ENCODE results near the gene NRXN3. TPM values are rescaled to one million over a fixed set of nuclear protein-coding genes. Genes with fewer than 3 reads are reported as not detected.

Gene NRXN3
- total RNA-seq, 1 experiment from 2014 or later, result not detected

DNA sequence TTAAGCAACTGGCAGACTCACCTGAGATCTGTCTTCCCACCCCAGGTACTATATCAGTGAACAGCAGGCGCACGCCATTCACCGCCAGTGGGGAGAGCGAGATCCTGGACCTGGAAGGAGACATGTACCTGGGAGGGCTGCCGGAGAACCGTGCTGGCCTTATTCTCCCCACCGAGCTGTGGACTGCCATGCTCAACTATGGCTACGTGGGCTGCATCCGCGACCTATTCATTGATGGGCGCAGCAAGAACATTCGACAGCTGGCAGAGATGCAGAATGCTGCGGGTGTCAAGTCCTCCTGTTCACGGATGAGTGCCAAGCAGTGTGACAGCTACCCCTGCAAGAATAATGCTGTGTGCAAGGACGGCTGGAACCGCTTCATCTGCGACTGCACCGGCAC lies 544.5 kb downstream of the NRXN3 start:
- Histone ChIP-seq H3K9me3 (ENCODE audit: insufficient read depth, low read depth) (no peaks in the 10 kb centered on the region), H3K36me3 (ENCODE audit: low read depth) (no peaks in the 10 kb centered on the region), H3K4me2 (no peak overlapping the region), H4K20me1 (ENCODE audit: insufficient read depth) (no peaks in the 10 kb centered on the region), H2AFZ (no peak overlapping the region), H3F3A (ENCODE audit: insufficient read depth, low read depth) (no peaks in the 10 kb centered on the region), H3K4me1 (replicated peaks; ENCODE audit: insufficient read depth) (no peaks in the 10 kb centered on the region), H3K27ac (no peak overlapping the region), H3K9me2 (ENCODE audit: insufficient read depth) (no peaks in the 10 kb centered on the region), H3K4me3 (no peak overlapping the region), H3K79me2 (ENCODE audit: low read depth) (no peaks in the 10 kb centered on the region), H3K27me3 (ENCODE audit: insufficient read depth, low read depth) (no peaks in the 10 kb centered on the region)
- TF ChIP-seq EZH2 (IDR thresholded peaks at IDR 0.05; ENCODE audit: low read depth), result no peak
- TF ChIP-seq, protein P1, sequence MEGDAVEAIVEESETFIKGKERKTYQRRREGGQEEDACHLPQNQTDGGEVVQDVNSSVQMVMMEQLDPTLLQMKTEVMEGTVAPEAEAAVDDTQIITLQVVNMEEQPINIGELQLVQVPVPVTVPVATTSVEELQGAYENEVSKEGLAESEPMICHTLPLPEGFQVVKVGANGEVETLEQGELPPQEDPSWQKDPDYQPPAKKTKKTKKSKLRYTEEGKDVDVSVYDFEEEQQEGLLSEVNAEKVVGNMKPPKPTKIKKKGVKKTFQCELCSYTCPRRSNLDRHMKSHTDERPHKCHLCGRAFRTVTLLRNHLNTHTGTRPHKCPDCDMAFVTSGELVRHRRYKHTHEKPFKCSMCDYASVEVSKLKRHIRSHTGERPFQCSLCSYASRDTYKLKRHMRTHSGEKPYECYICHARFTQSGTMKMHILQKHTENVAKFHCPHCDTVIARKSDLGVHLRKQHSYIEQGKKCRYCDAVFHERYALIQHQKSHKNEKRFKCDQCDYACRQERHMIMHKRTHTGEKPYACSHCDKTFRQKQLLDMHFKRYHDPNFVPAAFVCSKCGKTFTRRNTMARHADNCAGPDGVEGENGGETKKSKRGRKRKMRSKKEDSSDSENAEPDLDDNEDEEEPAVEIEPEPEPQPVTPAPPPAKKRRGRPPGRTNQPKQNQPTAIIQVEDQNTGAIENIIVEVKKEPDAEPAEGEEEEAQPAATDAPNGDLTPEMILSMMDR (conservative IDR thresholded peaks at IDR 0.05), result no peak
- no TSS peak for BruUV-seq (replicated peaks)
- ChIA-PET POLR2A (ENCODE audit: unreplicated experiment) (no interaction called here), CTCF (no interaction called here)
- intact Hi-C loops (cut with micrococcal nuclease; ENCODE audit: unreplicated experiment), result no loop called here
- DNase-seq, result no peak

DNA sequence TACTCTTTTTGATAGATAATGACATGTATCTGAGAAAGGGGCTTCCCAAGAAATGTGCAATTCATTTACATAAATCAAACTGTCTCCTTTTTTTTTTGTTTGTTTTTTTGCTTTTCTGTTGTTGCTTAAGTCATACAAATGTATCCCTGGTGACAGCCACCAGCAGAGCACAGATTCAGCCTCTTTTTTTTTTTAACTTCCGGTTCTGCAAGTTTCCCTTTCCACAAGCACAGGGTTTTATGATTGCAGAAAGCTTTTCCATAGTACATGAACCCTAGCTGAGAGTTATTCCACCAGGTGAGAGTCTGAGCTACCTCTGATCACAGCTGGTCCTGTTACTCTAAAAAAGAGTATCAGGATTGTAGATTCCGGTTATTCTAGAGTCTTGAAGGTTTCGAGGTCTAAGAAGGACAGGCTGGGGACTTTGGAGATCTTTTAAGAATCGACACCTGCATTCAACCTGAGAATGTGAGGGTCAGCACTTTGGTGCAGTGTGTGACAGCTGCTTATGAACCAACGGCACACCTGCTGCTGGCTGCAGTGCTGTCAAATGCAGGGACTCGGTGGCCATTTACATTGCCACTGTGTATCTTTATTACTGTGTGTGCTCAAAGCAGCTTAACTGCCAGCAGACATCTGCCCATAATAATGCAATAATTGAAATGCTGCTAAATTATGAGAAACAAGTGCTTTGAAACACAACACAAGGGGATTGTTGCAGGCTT lies 551.7 kb downstream of the NRXN3 start:
- H3K27me3 ChIP-seq (ENCODE audit: insufficient read depth, low read depth), result no peaks in the 10 kb centered on the region
- H3K4me3 ChIP-seq, result no peak overlapping the region
- no TSS peak for BruUV-seq (replicated peaks)
- no peaks in the 10 kb centered on the region for H3K79me2 ChIP-seq (ENCODE audit: low read depth)
- no peak for DNase-seq
- no peak for TF ChIP-seq EZH2 (IDR thresholded peaks at IDR 0.05; ENCODE audit: low read depth)
- TF ChIP-seq, protein P1 (conservative IDR thresholded peaks at IDR 0.05), result no peak
- H2AFZ ChIP-seq, result no peak overlapping the region
- H4K20me1 ChIP-seq (ENCODE audit: insufficient read depth), result no peaks in the 10 kb centered on the region
- H3K9me2 ChIP-seq (ENCODE audit: insufficient read depth), result no peaks in the 10 kb centered on the region
- ChIA-PET CTCF (no interaction called here), POLR2A (ENCODE audit: unreplicated experiment) (no interaction called here)
- intact Hi-C loops (cut with micrococcal nuclease; ENCODE audit: unreplicated experiment), result no loop called here
- no peaks in the 10 kb centered on the region for H3F3A ChIP-seq (ENCODE audit: insufficient read depth, low read depth)
- no peak overlapping the region for H3K4me2 ChIP-seq
- H3K9me3 ChIP-seq (ENCODE audit: insufficient read depth, low read depth), result no peaks in the 10 kb centered on the region
- H3K36me3 ChIP-seq (ENCODE audit: low read depth), result no peaks in the 10 kb centered on the region
- no peaks in the 10 kb centered on the region for H3K4me1 ChIP-seq (replicated peaks; ENCODE audit: insufficient read depth)
- H3K27ac ChIP-seq, result no peak overlapping the region

DNA sequence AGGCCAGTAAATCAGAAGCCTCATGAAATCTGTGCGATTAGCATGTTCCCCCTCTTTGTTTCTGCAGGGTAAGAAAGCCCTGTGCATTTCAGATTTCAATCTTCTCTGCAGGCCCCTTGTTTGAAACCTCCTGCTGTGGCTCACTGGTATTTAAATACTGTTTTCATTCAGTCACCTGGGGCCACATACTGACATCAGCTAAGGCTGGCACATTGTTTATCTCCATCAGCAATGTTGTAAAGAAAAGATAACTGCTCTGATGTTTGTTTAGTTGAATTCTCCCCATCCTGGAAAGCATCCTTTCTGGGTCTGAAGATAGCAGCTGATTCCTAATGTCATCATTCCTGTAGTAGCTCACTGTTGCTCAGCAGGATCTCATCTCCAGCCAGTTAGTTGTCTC lies 554.9 kb downstream of the NRXN3 start:
- POLR2A ChIA-PET (ENCODE audit: unreplicated experiment), result no interaction called here
- DNase-seq, result no peak
- CTCF ChIA-PET, result no interaction called here

DNA sequence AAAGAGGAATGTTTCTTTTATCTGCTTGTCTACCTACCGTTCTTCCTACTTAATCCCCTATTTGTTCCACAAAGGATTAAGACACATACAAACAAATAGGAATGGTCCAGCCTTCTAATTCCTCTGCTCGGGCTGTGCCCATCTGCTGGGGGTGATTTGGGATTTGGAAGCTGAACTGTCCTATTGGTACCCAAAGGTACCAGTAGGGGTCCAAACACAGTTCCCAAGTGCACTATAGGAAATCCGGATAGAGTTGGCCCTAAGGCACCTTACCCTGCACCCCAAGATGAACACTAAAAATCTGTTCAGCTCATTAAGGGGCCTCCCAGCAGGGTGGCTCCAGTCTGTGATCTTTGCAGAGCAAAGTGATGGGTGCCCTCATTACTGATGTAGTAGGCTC lies 566.9 kb downstream of the NRXN3 start:
- intact Hi-C loops (cut with micrococcal nuclease; ENCODE audit: unreplicated experiment), result no loop called here
- H3F3A ChIP-seq (ENCODE audit: insufficient read depth, low read depth), result no peaks in the 10 kb centered on the region
- H3K9me2 ChIP-seq (ENCODE audit: insufficient read depth), result no peaks in the 10 kb centered on the region
- no peak for DNase-seq
- no peaks in the 10 kb centered on the region for H3K4me1 ChIP-seq (replicated peaks; ENCODE audit: insufficient read depth)
- ChIA-PET CTCF (no interaction called here), POLR2A (ENCODE audit: unreplicated experiment) (no interaction called here)
- no peaks in the 10 kb centered on the region for H3K27me3 ChIP-seq (ENCODE audit: insufficient read depth, low read depth)
- no TSS peak for BruUV-seq (replicated peaks)
- no peaks in the 10 kb centered on the region for H3K36me3 ChIP-seq (ENCODE audit: low read depth)
- no peaks in the 10 kb centered on the region for H4K20me1 ChIP-seq (ENCODE audit: insufficient read depth)
- no peak overlapping the region for H3K27ac ChIP-seq
- H3K4me3 ChIP-seq, result no peak overlapping the region
- H3K79me2 ChIP-seq (ENCODE audit: low read depth), result no peaks in the 10 kb centered on the region
- no peak overlapping the region for H2AFZ ChIP-seq
- H3K9me3 ChIP-seq (ENCODE audit: insufficient read depth, low read depth), result no peaks in the 10 kb centered on the region; the same call in 1 of the 2 replicates
- TF ChIP-seq, protein P1 (conservative IDR thresholded peaks at IDR 0.05), result no peak
- TF ChIP-seq EZH2 (IDR thresholded peaks at IDR 0.05; ENCODE audit: low read depth), result no peak
- no peak overlapping the region for H3K4me2 ChIP-seq

More for the DNA sequence above, 554.9 kb downstream of the NRXN3 start:
- intact Hi-C loops (cut with micrococcal nuclease; ENCODE audit: unreplicated experiment), result no loop called here
- TF ChIP-seq EZH2 (IDR thresholded peaks at IDR 0.05; ENCODE audit: low read depth), result no peak
- H3F3A ChIP-seq (ENCODE audit: insufficient read depth, low read depth), result no peaks in the 10 kb centered on the region
- H2AFZ ChIP-seq, result no peak overlapping the region
- H3K36me3 ChIP-seq (ENCODE audit: low read depth), result no peaks in the 10 kb centered on the region
- H3K27me3 ChIP-seq (ENCODE audit: insufficient read depth, low read depth), result no peaks in the 10 kb centered on the region
- no peaks in the 10 kb centered on the region for H3K9me2 ChIP-seq (ENCODE audit: insufficient read depth)
- no TSS peak for BruUV-seq (replicated peaks)
- no peak overlapping the region for H3K4me2 ChIP-seq
- H3K4me1 ChIP-seq (replicated peaks; ENCODE audit: insufficient read depth), result no peaks in the 10 kb centered on the region
- H3K79me2 ChIP-seq (ENCODE audit: low read depth), result no peaks in the 10 kb centered on the region
- H3K27ac ChIP-seq, result no peak overlapping the region
- no peak overlapping the region for H3K4me3 ChIP-seq
- no peaks in the 10 kb centered on the region for H4K20me1 ChIP-seq (ENCODE audit: insufficient read depth)
- no peaks in the 10 kb centered on the region for H3K9me3 ChIP-seq (ENCODE audit: insufficient read depth, low read depth)

Measured in PC-9 (cell line).